GM21423 (cell line): ENCODE measurements around the gene GATA2.

Experiments used
- ATAC-seq: cut with Tn5 transposase; IDR thresholded peaks from one replicate; pipeline ENCODE4 v1.9.1; 2021; ENCODE audit warnings: mild to moderate bottlenecking, moderate library complexity; ENCODE audit not compliant: unreplicated experiment

The GATA2 gene

DNA sequence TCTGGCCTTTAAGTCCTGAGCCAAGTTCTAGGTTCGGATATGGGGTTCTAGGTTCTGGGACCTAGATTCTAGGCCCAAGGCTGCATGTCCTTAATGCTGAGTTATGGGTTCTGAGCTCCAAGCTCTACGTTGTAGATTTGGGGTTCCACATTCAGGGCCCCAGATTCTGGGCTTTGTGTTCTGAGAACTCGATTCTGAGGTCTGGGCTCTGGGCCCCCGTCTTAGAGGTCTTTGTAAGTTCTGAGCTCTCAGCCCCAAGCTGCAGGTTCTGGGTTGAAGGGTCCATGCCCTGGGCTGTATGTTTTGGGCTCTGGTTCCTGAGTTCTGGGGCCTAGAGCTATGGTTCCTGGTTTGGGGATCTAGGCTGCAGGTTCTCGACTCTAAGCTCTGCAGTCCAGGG lies 16.3 kb downstream of the GATA2 start:
- ATAC-seq: no peak

DNA sequence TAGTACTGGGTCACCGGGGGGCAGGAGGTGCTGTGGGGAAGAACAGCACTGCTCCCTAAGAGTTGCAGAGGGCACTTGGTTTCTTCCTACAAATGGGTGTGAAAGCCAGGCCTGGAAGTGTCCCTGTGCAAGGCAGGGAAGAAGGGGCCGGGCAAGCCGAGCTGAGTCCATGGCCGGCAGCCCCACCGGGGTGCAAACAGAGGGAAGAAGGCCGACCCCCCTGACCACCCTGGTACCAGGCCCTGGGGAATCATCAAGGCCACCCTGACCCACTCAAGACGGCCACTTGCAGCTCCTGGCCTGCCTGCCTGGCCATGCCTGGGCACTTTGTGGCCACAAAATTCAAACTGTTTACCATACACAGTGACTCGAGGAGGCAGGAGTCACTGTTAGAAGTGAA lies 17.6 kb downstream of the GATA2 start:
- no peak for ATAC-seq

DNA sequence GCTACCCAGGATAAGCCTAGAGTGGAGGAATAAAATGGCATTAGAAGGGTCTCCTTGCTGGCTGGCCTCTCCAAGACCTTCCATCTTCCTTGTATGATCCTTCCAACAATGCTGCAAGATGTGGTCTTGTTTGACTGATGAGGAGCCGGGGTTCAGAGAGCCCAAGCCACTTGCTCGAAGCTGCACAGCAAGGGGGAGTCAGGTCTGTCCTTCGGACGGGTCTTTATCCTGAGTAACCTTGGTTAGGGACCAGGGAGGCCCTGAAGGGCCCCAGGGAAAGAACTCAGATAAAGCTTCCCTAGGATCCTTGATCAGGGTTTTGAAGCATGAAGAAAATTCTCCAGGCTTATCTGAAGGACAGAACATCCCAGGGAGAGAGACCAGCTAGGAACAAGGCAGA lies 19.3 kb downstream of the GATA2 start:
- no peak for ATAC-seq

DNA sequence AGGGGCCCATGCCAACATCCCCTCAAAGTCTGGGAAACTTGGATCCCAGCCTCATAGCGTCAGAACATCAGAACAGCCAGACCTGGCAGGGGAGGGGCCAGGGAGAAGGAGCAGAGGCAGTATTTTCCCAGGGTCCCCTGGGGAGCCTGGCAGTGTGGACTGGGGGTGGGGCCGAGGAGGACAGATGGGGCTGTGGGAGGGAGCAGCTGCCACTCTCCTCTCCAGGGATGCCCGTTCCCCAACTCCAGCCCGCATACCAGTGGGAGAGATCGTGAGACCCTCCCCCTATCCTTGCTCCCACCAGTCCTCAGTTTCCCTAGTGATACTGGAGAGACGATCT lies 19.9 kb downstream of the GATA2 start:
- no peak for ATAC-seq

DNA sequence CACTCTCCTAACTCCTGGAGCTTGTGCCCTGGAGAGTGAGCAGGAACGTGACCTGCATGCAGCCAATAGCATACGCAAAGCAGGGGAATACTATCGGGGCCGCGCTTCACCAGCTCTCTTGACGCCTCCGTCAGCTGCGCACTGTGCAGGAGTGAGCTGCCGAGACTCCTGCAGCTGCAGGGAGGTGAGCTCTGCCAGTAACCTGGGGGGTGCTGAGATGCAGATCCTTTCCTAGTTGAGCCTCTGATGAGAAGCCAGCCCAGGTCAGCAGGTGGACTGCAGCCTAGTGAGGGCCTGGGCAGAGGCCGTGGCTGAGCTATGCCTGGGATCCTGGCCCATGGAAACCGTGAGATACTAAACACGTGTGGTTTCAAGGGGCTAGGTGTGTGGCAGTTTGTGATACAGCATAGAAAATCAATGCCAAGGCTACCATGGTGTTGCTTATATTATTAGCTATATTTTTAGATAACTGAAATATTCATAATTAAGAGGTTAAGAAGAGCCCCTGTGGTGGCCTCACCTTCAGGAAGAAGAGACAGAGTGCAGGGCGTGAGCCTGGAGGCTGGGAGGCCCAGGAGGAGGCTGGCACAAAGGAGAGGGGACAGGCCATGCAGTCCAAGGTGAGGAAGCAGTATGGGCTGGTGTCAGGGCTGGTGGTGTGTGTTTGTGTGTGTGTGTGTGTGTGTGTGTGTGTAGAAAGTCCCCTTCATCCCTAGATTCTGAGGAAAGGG lies 20.4 kb downstream of the GATA2 start:
- ATAC-seq: no peak

DNA sequence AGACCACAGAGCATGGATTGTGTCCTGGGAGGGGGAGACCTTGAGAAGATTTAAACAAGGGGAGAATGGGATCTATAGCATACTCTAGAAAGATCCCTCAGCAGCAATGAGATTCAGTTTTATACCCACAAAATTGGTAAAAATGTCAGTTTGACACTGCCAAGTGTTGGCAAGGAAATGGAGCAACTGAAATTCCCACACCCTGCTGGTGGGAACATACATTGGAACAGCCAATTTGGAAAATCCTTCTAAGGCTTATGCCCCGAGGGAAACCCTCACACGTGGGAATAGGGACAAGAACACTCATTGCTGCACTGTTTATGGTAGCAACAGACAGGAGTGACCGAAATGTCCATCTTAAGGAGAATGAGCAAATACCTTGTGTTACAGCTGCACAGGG lies 21.3 kb downstream of the GATA2 start:
- no peak for ATAC-seq

DNA sequence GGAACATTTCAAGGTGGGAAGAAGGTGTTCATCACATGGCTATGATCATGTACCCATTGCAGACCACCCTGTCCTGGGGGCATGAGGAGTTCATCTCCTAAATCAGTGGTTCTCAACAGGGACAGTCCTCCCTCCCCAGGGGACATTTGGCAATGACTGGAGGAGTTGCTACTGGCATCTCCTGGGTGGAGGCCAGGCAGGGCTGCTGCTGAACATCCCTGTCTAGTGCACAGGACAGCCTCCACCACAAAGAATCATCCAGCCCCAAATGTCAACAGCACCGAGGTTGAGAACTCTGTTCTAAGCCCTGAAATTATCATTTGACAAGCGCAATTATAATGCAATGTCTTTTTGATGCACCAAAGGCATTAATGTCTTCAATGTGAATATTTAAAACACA lies 21.9 kb downstream of the GATA2 start:
- ATAC-seq: no peak

DNA sequence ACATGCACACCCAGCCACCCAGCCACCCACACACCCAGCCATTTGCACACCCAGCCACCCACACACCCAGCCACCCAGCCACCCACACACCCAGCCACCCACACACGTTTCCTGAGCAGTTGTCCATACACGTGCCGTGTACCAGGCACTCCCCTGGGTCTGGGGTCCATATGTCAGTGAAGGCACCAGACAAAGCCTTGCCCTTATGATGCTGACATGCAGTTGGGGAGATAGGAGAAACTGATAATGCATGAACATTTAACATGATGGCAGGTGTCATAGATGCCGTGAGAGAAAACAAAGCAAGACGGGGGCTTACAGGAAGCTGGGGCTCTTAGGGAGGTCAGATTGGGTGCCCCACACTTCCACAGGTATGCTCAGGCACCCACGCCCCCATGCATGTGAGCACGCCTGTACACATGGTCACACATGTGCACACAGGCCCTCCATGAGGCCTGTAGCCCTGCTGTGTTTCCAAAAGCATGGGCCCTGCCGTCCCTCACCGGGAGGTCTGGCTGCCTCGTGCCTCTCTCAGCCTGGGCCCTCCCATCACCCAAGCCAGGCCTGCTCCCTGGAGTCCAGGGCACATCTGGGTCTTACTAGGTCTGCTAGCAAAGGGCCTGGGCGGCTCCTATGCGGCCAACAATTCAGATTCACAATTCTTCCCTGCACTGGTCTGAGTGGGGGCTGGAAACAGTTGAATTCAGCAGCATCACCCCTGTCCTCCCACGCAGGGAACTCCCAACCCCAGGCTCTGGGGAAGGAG lies 22.7 kb downstream of the GATA2 start:
- ATAC-seq: no peak

DNA sequence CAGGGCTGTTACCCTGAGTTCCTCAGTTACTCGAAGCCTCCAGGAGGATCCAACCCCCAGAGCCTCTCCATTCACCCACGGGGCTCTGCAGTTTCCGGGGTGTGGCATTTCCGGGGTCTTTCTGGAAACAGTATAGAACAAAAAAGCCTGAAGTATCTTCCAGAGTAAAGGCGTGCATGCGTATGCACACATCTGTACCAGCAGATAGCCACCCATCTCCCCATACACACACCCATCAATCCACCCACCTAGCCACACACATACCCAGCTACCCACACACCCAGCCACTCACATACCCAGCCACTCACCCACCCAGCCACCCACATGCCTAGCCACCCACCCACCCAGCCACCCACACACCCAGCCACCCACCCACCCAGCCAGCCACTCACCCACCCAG lies 23.4 kb downstream of the GATA2 start:
- no peak for ATAC-seq

DNA sequence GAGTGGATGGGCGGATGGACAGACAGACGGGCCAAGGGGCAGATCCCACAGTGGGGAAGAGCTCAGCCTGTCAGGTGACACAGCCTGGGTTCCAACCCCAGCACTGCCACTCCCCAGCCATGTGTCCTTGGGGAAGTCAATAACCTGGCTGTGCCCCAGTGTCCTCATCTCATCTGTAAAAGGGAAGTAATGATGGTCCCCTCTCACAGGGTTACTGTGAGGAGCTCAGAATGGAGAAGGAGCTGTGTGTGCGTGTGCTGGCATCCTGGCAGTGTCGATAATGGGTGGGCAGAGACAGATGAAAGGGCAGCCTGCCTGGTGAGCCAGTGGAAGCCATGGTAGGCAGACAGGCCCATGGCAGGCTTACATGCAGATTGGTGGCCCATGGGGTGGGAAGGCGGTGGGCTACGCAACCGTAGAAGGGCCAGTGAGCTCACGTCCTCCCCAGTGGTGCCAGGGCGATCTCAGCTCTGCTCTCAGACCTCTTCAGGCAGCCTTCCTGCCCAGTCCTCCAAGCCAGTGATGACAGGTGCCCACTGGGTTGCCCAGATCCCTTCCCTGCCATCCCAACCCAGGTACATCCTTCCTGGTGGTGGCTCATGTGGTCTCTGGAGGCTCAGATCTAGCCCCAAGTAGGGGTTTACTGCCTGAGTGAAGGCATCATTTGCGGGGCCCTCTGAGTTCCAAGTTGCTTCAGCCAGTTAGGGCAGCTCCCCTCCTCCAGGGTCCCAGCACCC lies 24.0 kb downstream of the GATA2 start:
- ATAC-seq: no peak

DNA sequence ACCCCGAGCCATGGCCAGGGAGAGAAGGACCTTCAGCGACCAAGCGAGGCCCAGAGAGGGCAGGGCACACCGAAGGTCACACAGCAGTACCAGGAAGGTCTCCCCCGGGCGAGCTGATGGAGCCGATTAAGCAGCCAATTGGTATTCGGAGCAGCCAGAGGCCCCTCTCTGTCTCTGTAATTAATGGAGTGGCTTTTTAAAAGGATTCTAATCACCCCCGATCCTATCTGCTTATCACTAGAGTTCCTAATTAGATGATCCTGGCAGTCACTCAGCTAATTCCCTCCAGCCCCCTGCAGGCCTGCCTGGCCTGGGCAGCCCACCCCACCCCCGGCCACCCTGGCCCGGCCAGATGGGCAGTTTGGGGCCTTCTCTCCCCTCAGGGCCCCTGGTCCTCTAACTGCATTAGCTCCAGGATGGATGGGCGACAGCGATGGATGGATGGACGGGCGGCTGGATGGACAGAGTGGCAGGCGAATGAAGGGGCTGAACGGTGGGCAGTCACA lies 24.7 kb downstream of the GATA2 start:
- no peak for ATAC-seq

DNA sequence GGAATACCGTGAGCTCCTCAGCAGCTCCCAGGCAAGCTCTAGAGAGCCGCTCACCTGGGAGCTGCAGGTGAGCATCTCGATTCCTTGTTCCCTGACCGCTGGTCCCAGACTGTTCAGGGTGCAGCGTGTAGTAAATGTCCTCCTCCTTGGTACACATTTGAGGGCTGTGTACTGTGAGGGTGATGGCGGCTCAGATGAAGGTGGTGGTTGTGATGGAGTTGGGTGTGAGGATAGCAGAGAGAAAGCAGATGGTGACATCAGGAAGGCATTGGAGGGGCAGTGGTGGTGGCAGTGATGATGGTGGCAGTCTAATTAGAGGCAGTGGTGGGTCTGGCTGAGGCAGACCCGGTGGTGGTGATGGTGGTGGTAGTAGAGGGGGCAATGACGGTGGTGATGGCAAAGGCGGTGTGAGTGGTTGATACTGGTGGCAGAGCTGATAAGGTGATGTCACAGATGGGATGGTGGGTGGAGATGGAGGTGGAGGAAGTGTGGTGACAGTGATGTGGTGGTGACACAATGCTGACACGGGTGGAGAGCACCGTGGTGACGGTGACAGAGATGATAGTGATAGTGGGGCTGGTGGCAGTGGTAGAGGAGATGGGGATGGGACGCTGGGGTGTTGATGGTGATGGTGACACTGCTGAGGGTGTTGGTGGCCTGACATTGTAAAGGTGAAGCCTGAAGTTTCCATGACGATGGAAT lies 26.0 kb downstream of the GATA2 start, which contains the start of gene DNAJB8:
DNAJB8 (minus strand) TSS at position 51 of the 702 bp plus-strand sequence. CDS start 3,645 bp downstream, outside the sequence.
- ATAC-seq: no peak

DNA sequence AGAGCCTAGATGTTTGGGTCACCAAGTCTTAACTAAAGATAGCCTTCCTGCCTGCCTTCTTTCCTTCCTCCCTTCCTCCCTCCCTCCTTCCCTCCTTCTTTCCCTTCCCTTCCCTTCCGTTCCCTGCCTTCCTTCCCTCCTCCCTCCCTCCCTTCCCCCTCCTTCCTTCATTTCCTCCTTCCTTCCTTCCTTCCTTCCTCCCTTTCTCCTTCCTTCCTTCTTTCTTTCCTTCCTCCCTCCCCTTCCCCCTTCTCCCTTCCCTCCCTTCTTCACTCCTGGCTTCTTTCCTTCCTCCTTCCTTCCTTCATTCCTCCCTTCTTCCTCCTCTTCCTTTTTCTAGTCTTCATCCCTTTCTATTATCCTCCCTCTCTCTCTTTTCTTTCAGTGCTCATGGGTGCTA lies 28.3 kb downstream of the GATA2 start:
- no peak for ATAC-seq

DNA sequence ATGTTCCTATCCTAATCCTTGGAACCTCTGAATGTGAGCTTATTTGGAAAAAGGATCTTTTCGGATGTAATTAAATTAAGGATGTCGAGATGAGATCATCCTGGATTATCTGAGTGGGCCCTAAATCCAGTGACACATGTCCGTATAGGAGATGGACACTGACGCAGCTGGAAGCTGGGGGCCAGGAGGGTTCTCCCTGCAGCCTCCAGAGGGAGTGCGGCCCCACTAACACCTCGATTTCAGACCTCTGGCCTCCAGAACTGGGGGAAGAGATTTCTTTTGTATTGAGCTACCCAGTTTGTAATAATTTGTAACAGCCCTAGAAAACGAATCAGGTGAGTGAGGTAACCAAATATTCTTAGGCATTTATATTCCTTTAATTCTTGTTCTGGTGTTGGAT lies 28.8 kb downstream of the GATA2 start:
- ATAC-seq: no peak

DNA sequence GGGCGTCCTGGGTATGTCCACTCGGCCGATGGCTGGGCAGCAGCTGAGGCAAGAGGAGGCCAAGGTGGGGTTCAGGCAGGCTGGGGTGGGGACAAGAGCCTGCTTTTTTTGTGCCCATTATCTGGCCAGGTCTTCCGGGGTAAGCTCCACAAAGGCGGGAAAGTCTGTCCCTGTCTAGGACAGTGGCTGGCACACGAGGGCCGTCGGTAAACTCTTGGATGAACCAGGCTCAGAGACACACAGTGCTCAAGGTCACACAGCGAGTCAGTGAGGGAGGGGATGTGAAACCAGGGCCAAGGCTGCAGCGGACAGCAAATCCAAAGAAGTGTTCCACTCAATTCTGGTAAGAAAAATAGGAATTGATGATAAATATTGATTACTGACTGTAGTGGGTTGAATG lies 29.2 kb downstream of the GATA2 start:
- no peak for ATAC-seq

DNA sequence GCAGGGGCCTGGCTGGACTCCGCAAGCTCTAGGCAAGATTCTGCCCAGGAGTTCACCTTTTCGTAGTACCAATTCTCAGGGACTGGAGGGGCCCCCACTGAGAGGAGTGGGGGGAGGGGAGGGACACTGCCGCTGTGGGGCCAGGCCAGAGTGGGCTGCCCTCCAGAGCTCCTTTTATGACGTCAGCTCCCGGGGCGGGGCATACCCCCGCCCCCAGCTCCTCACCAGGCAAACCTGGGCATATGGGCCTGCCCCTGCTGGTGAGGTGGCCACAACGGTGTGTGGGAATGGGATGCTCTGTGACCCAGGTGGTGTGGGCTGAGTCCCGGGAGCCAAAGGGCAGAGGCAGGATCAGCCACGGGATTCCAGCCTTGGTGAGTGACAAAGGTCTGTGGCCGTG lies 29.6 kb downstream of the GATA2 start:
- no peak for ATAC-seq

DNA sequence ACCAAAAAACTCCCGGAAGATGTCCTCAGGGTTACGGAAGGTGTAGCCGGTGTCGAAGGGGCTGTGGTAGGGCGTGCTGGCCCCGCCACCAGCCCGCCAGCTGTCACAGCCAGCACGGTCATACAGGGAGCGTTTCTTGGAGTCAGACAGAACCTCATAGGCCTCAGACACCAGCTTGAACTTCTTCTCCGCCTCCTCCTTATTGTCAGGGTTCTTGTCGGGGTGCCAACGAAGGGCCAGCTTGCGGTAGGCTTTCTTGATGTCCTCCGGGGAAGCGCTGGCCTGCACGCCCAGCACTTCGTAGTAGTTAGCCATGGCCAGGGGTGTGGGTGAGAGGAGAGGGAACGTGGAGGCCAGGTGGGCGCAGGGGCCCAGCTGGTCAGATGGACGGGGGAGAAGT lies 30.1 kb downstream of the GATA2 start:
- ATAC-seq: no peak

DNA sequence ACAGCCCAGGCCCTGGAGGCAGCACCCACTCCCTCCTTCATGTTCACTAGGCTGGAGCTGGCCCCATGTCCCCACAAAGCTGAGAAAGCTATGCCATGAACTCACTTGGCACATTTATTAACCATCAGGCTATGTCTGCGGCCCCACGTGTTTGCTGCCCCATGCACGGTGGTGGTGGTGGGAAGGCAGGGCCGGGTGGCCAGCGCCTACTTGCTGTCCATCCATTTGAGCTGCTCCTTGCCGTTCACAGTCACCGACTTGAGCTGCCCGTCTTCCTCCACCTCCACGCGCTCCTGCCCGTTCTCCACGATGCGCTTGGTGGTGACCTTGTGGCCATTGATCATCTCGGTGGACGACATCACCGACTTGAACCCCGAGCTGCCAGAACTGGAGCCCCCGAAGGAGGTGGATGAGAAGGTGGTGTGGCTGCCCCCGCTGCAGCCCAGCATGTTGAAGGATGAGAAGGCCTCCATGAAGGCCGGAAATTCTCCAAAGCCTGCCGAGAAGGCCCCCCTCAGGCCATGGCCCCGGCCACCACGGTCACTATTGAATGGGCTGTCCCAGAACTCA lies 30.6 kb downstream of the GATA2 start:
- no peak for ATAC-seq

DNA sequence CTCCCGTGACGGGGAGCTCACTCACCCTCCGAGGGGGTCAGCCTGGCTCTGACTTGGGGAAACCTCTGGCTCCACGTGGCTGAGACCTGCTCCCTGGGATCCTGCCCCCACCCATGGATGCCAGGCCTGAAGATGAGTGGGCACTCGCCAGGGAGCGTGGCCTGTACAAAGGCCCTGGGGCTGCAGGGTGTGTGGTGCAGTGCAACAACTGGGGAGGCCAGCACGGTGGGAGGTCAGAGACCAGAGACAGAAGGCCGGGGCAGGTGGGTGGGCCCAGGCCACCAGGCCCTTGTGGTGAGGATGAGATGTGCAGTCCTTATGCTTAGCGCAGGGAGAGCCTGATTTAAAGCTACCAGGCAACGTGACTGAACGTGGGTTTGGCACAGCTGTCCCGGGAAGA lies 31.3 kb downstream of the GATA2 start:
- no peak for ATAC-seq

DNA sequence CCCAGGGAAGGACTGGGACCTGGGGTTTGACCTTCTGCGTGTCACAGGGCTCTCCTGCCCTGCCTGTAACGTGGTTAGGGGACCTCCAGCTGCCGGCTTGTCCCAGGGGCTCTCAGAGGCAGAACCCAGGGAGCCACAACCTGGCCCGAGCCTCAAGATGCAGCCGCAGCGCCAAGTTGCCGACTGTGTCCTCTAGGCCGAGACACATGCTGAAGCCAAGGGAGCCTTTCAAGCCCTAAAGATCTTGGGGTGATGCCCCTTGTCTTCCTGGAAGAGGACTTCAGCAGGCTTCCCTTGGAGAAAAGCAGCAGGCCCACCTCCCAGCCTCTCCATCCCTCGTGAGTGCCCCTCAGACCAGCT lies 33.6 kb downstream of the GATA2 start:
- ATAC-seq: no peak
